Nephron (organoid): ENCODE data around the gene MX2.

Experiments
- H3K27ac Mint-ChIP-seq, 3 experiments: 2 replicates each; pipeline ENCODE4 v1.8.0; 2020; ENCODE audit warnings: mixed read lengths in 3 of 3, mild to moderate bottlenecking in 2 of 3, moderate library complexity in 1 of 3
- H3K27me3 Mint-ChIP-seq: 2 replicates; pipeline ENCODE4 v1.8.0; 2021; ENCODE audit warnings: low read depth, mild to moderate bottlenecking, moderate library complexity, mixed read lengths
- H3K36me3 Mint-ChIP-seq: 2 replicates; pipeline ENCODE4 v1.8.0; 2020; ENCODE audit warnings: low read depth, mixed read lengths
- H3K4me1 Mint-ChIP-seq: 2 replicates; pipeline ENCODE4 v1.8.0; 2020; ENCODE audit warnings: mixed read lengths
- H3K4me3 Mint-ChIP-seq, 3 experiments: 2 replicates each; pipeline ENCODE4 v1.8.0; 2020; ENCODE audit warnings: mild to moderate bottlenecking in 3 of 3, mixed read lengths in 3 of 3, moderate library complexity in 2 of 3
- H3K9me3 Mint-ChIP-seq: 2 replicates; pipeline ENCODE4 v1.8.0; 2020; ENCODE audit warnings: mixed read lengths
- CTCF ChIP-seq, 3 experiments: fragments of 200-600 bp; sonication (generic); IDR thresholded peaks; one replicate each; pipeline ENCODE4 v1.5.0; 2021; ENCODE audit warnings: antibody characterized with exemption in 3 of 3; ENCODE audit not compliant: unreplicated experiment in 3 of 3

The MX2 gene

DNA sequence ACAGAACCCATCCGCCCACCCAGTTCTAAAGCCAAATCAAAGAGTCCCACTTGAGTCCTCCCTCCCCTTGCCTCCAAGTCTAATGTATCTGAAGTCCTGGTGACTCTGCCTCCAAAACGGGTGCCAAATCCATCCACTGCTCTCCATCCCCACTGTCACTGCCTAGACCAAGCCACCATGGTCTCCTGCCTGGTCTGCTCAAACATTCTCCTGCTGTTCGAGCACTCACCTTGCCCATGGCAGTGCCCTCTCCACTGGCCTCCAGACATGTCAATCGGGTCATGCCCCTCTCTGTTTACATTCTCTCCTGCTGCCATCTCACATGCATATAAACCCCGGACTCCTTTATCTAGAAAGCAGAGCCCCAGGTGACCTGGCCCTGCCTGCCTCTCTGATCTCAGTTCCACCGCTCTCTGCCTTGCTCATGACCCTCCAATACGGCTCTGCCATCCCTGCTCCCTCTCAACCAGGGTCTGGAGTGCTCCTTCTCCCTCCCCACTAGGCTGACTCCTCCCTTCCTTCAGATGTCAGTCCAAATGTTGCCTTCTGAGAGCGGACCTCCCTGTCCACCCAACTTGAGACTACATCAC, 32.1 kb downstream of the MX2 start:
- peaks cover 3% of the 10 kb centered on the region for H3K9me3 Mint-ChIP-seq
- no peaks in the 10 kb centered on the region for H3K36me3 Mint-ChIP-seq
- no peak for TF ChIP-seq CTCF (IDR thresholded peaks at IDR 0.05; ENCODE audit: unreplicated experiment in 3 of 3)
- no peak overlapping the region for H3K27ac Mint-ChIP-seq
- H3K4me3 Mint-ChIP-seq = no peak overlapping the region
- H3K27me3 Mint-ChIP-seq = no peaks in the 10 kb centered on the region
- peaks cover 4% of the 10 kb centered on the region for H3K4me1 Mint-ChIP-seq

DNA sequence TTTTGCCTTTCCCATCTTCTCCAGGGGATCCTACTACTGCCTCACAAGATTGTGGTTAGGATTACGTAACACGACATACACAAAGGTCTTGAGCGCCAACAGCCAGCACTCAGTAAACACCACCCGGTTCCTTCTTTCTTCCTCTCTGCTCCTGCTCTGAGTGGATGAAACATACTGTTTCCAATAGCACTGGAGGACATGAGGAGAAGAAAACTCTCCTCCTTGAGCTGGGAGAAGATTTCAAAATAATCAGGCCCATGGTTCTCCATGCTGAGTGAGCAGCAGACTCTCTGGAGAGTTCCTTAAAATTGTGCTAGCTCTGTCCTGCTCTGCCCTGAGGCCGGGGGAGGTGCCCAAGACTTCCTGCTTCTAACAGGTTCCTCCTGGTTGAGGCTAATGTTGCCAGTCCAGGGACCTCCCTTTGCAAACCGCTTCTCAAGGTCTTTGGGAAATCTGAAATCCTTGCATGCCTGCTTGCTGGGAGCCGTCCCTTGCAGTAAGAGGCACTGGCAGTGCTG, 34.8 kb downstream of the MX2 start:
- peak overlapping the region in 1 of 3 experiments; percentile 51 for H3K27ac Mint-ChIP-seq
- H3K9me3 Mint-ChIP-seq = no peaks in the 10 kb centered on the region
- peaks cover 4% of the 10 kb centered on the region for H3K4me1 Mint-ChIP-seq
- no peaks in the 10 kb centered on the region for H3K27me3 Mint-ChIP-seq
- H3K36me3 Mint-ChIP-seq = no peaks in the 10 kb centered on the region
- no peak for TF ChIP-seq CTCF (IDR thresholded peaks at IDR 0.05; ENCODE audit: unreplicated experiment in 3 of 3)
- H3K4me3 Mint-ChIP-seq = no peak overlapping the region

DNA sequence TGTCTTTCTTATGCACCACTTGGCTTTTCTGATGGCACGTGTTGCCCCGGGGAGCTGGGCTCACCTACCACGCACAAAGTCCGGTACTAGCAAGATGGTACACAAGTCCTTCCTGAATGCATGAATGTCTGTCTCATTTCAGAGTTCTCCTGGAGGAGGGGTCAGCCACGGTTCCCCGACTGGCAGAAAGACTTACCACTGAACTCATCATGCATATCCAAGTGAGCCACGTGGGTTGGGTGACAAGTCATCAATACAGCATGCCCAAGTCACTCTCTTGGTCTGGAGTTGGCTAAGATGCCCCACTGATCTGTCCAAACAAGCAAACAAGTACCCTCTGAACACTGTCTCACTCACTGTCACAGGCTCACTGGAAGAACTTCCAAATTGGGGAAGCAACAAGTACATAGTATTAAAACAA, 35.7 kb downstream of the MX2 start:
- Mint-ChIP-seq H3K4me1 (peaks cover 4% of the 10 kb centered on the region), H3K27me3 (no peaks in the 10 kb centered on the region), H3K36me3 (no peaks in the 10 kb centered on the region), H3K4me3 (no peak overlapping the region), H3K27ac (no peak overlapping the region), H3K9me3 (no peaks in the 10 kb centered on the region)
- TF ChIP-seq CTCF (IDR thresholded peaks at IDR 0.05; ENCODE audit: unreplicated experiment in 3 of 3) = no peak

DNA sequence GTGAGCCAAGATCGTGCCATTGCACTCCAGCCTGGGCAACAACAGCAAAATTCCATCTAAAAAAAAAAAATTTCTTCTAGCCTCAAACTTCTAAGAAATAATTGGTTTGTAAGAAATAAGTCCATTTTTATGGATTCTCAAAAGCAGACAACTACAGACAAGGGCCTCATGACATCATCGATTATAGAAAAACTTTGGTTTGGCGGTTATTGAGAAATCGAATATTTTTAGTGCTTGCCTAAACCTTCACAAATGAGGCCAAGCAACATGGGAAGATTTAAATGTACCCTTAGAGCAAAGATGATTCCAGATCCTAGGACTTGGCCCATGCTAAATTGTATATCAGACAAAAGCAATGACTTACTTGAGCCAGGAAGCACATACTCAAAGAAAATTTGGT, 36.4 kb downstream of the MX2 start:
- Mint-ChIP-seq H3K4me1 (peaks cover 3% of the 10 kb centered on the region), H3K27ac (no peak overlapping the region), H3K27me3 (no peaks in the 10 kb centered on the region), H3K4me3 (no peak overlapping the region), H3K36me3 (no peaks in the 10 kb centered on the region), H3K9me3 (no peaks in the 10 kb centered on the region)
- no peak for TF ChIP-seq CTCF (IDR thresholded peaks at IDR 0.05; ENCODE audit: unreplicated experiment in 3 of 3)

- no peaks in the 10 kb centered on the region for H3K27me3 Mint-ChIP-seq
- no peak overlapping the region for H3K27ac Mint-ChIP-seq
- H3K9me3 Mint-ChIP-seq = no peaks in the 10 kb centered on the region
- no peak overlapping the region for H3K4me3 Mint-ChIP-seq
- no peaks in the 10 kb centered on the region for H3K4me1 Mint-ChIP-seq
- no peak for TF ChIP-seq CTCF (IDR thresholded peaks at IDR 0.05; ENCODE audit: unreplicated experiment in 3 of 3)
- H3K36me3 Mint-ChIP-seq = no peaks in the 10 kb centered on the region
Measured at GRCh38 chr21:41398831-41399230, 37.0 kb downstream of the MX2 start.

DNA sequence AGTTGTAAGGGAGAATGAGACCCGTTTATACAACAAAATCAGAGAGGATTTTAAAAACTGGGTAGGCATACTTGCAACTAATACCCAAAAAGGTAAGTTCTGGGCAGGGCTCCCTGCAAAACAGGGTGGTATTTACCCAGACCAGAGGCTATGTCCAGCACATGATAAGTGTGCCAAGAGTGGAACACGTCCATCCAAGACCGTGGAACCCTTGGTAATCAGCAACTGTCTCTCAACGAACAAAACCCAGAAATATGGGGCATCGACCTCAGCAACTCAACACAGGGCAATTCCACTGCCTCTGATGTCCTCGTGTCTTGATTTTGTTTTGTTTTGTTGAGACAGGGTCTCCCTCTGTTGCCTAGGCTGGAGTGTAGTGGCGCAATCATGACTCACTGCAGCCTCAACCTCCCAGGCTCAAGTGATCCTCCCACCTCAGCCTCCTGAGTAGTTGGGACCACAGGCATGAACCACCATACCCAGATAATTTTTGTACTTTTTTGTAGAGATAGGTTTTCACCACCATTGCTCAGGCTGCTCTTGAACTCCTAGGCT, 37.5 kb downstream of the MX2 start:
- H3K36me3 Mint-ChIP-seq = no peaks in the 10 kb centered on the region

More for the DNA sequence above, 37.5 kb downstream of the MX2 start:
- Mint-ChIP-seq H3K4me1 (no peaks in the 10 kb centered on the region), H3K9me3 (no peaks in the 10 kb centered on the region), H3K27ac (no peak overlapping the region), H3K4me3 (no peak overlapping the region), H3K27me3 (no peaks in the 10 kb centered on the region)
- TF ChIP-seq CTCF (IDR thresholded peaks at IDR 0.05; ENCODE audit: unreplicated experiment in 3 of 3) = no peak
